PFSK-1 (cell line): ENCODE data around the gene AIG1.

Experiments
- POLR2AphosphoS5 ChIP-seq: IDR thresholded peaks from 2 replicates; pipeline ENCODE4 v1.6.1; 2012; ENCODE audit warnings: low read depth, mild to moderate bottlenecking, control low read depth, low read length, moderate library complexity
- TAF1 ChIP-seq: IDR thresholded peaks from 2 replicates; pipeline ENCODE4 v1.6.1; 2012; ENCODE audit warnings: low read length, control low read depth, borderline replicate concordance; ENCODE audit not compliant: insufficient read depth
- TF ChIP-seq, protein P1 (sequence below), 2 experiments: IDR thresholded peaks; 2 replicates each; pipeline versions ENCODE4 v1.6.1 to v1.8.0; 2011 to 2012; ENCODE audit warnings: low read depth in 2 of 2, low read length in 2 of 2, control low read depth in 1 of 2, inconsistent platforms in 1 of 2, mild to moderate bottlenecking in 1 of 2, moderate library complexity in 1 of 2; ENCODE audit not compliant: insufficient read depth in 1 of 2

DNA sequence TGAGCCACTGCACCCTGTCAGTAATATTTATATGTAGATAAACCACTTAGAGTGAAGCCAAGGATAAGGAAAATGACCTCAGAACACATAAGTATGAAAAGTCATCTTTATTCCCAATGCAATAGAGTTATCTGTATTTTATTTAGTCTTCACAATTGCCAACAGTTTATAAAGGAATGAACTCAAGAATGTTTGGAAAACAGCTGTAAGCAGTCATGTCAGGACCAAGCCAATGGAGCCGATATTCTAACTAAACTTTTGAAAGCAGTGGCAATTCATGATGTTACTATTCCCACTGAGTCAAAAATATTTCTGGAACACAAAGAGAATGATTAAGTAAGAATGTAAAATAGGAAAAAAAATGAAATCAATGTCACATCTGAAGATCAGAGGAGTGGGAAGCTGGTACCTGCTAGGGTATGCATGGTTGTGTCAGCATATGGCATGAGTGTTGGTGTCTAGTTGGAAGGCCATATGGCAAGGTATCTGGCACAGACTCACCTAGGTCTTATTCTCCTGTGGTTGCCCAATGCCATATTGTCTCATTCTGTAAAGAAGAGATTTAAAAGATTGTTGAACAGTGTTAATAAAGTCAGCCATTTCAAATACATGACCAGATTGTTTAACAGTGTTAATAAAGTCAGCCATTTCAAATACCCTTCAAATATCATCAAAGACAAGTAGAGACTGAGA lies 271.6 kb downstream of the AIG1 start:
- TF ChIP-seq POLR2AphosphoS5 (no peak), TAF1 (no peak)
- TF ChIP-seq, protein P1, sequence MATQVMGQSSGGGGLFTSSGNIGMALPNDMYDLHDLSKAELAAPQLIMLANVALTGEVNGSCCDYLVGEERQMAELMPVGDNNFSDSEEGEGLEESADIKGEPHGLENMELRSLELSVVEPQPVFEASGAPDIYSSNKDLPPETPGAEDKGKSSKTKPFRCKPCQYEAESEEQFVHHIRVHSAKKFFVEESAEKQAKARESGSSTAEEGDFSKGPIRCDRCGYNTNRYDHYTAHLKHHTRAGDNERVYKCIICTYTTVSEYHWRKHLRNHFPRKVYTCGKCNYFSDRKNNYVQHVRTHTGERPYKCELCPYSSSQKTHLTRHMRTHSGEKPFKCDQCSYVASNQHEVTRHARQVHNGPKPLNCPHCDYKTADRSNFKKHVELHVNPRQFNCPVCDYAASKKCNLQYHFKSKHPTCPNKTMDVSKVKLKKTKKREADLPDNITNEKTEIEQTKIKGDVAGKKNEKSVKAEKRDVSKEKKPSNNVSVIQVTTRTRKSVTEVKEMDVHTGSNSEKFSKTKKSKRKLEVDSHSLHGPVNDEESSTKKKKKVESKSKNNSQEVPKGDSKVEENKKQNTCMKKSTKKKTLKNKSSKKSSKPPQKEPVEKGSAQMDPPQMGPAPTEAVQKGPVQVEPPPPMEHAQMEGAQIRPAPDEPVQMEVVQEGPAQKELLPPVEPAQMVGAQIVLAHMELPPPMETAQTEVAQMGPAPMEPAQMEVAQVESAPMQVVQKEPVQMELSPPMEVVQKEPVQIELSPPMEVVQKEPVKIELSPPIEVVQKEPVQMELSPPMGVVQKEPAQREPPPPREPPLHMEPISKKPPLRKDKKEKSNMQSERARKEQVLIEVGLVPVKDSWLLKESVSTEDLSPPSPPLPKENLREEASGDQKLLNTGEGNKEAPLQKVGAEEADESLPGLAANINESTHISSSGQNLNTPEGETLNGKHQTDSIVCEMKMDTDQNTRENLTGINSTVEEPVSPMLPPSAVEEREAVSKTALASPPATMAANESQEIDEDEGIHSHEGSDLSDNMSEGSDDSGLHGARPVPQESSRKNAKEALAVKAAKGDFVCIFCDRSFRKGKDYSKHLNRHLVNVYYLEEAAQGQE (IDR thresholded peaks at IDR 0.05; ENCODE audit: insufficient read depth in 1 of 2, low read depth in 2 of 2, low read length in 2 of 2) = no peak
